SK-N-SH (cell line): ENCODE results near the gene FAM240B.

Experiments
- CTCF ChIP-seq: fragments of 200-600 bp; sonication (generic); IDR thresholded peaks from 2 replicates; pipeline ENCODE4 v1.6.1; 2017; ENCODE audit warnings: antibody characterized with exemption, mild to moderate bottlenecking, moderate library complexity
- MXI1 ChIP-seq: IDR thresholded peaks from 2 replicates; pipeline ENCODE4 v1.6.1; 2012; ENCODE audit warnings: mild to moderate bottlenecking, low read depth, low read length, improper control_type of control experiment
- YY1 ChIP-seq: IDR thresholded peaks from 2 replicates; pipeline ENCODE4 v1.4.0; 2012; ENCODE audit warnings: low read depth, mild to moderate bottlenecking

- TF ChIP-seq YY1 (no peak), CTCF (no peak), MXI1 (no peak)
Observed at GRCh38 chr9:38652486-38652885, 67.4 kb downstream of the FAM240B start.
